Measurements from ENCODE around the gene THRB.

- TF ChIP-seq CTCF (IDR thresholded peaks at IDR 0.05) (no peak), POLR2A (IDR thresholded peaks at IDR 0.05) (no peak)
Measured at GRCh38 chr3:24526640-24527212, 32.1 kb upstream of the THRB start.
